NCI-H1092 treated with DMSO at 0.1 percent for 48 hours (cell line): ENCODE data around the gene IGDCC3.
"Not testable (repeated sequence)": the region's sequence is repeated elsewhere in the genome, so short reads cannot be mapped to it uniquely, and the experiment has no call there.

Experiments used
- DNase-seq: peaks from one replicate; lab custom pipeline; 2025; lab: John Stamatoyannopoulos, UW

The IGDCC3 gene

DNA sequence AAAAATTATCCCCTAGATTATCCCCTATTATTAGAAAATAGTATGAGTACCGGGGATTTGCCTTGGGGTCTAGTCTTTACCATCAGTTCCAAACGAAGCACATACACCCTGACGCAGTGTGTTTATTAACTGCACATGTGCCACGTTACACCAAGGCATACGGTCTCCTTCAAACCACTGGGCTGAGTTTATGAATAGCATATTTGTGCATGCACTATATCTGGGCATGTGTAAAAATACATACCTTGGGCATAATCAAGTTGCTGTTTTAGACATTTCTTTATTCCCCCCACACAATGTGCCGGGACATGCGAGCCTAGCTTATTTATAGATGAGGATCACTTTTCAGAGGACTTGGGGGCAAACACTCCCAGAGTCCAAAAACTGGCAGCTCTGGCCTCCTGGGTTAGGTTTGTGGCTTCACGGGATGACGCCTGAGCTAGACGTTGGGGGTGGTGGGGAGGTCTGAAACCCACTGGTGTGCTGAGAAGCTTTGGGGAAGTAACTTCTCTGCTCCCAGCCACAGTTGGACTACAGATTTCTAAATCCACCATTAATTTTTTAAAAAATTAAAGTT lies 28.7 kb upstream of the IGDCC3 start:
- no peak for DNase-seq

DNA sequence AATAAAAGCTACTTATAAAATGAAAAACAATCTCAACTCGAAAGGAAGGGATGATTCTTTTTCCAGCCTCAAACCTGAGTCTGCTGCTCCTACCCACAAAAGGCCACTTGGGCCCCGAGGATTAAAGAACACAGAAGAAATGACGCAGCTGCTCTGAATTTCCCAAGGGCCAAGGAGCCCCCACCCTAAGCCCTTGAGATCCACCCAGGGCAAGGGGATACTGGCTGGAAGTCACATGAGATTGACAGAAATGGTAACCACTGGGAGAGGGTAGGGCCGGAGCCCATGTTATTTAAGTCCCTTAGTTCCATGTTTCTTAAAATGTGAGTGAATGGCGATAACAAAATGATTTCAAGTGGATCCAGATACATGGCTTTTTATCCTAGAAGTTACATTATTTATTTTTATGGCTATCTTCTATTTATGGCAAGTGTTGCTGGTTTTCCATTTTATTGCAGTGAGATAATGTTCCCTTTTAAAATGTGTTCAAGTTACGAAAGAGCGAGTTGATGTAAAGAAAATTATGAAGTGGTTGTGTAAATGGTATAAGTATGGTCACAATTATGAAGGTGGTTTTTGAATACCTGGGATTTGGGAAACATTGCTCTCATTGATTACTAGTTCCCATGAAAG lies 28.1 kb upstream of the IGDCC3 start:
- DNase-seq = no peak

DNA sequence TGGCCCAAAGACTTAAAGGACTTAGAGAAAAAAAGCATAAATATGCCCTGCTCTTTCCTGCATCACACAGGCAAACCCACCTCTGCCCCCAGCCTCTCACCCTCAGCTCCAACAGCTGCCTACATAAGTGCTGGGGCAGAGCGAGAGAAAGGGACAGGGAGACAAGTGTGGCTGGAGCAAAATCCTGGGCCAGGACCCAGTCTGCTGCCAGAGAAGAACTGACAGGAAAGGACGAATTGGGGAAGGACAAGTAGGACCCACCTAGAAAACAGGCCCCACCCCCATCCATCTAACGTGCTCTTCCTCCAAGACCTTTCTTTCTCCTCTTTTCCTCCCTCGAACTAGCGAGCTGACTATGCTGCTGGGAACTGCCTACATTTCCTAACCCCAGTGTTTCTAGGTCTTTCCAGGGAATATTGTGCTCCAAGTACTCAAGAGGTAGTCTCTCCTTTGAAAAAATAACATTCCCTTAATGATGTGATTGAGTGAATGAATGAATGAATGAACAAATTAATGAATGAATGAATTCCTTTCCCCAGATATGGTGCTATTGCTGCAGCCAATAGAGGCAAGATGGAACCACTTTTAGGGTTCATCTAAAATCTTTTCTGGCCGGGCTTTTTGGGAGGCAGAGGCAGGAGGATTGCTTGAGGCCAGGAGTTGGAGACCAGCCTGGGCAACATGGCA lies 26.5 kb upstream of the IGDCC3 start:
- DNase-seq = no peak

- DNase-seq = no peak
Measured at GRCh38 chr15:65402961-65403360, 25.2 kb upstream of the IGDCC3 start.

DNA sequence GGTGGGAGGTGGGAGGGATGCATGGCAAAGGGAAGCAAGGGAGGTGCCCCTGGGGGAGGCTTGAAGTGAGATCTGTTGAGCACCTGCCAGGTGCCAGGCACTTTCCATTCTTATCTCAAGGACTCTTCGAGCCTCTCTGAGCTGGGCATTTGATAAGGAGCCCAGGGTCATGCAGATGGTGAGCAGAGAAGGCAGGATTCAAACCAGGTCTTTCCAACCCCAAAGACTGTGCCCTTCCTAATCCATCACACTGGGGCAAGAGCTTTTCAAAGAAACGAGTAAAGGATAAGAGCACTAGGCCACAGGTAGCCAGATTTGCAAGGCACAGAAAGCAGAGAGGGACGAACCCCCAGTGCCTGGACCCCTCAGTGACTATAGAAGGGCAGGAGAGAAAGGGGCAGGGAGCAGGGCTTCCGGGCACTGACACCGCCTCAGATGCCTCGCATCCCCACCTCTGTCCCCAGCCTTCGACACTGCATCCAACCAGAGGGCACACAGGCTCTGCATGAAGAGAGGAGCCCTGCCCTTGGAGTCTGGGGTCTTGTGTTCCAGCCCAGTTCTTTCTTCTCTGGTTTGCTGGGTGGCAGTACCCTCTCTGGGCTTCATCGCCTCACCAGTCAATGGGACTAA lies 23.9 kb upstream of the IGDCC3 start:
- no peak for DNase-seq

DNA sequence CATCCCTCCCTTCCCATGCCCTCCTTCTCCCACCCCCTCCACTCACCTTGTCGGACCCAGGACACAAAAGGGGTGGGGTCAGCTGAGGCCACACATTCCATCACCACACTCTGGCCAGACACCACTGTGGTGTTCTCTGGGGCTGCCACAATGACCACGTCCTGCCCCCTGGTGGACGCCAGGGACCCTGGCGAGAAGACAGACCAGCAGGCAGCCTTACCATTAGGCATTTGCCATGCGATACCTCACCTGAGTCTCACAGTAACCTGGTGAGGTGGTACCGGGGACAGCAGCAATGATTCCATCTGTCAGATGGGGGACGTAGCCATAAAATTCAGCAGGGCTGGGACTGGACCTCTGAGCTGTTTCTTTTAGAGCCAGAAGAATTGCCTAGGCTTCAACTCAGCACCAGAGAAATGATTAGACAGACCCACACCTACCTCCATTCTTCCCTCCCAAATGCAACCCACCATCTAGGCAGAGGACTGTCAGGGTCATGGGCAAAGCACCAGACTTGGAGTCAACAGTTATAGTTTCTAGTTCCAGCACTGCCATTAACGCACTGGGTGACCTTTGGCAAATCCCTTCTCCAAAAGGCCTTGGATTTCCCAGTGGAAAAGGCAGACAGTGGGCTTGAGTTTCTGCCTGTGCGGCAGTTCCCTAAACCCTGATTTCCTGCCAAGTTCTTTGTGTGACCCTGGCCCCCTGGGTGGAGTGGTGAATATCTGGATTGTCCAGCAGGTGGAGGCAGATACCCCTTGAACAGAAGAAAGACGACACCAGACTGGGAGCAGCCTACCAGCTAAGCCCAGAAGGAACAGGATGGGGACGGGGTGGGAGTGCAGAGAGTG lies 23.2 kb upstream of the IGDCC3 start:
- peak; percentile 77 for DNase-seq

- DNase-seq = no peak
Measured at GRCh38 chr15:65399997-65400396, 22.2 kb upstream of the IGDCC3 start.

- no peak for DNase-seq
Measured at GRCh38 chr15:65399001-65399706, 21.4 kb upstream of the IGDCC3 start.

- not testable (repeated sequence) for DNase-seq
Measured at GRCh38 chr15:65398486-65398885, 20.7 kb upstream of the IGDCC3 start.

GRCh38 chr15:65396965-65397317 lies 19.1 kb upstream of the IGDCC3 start:
- DNase-seq = no peak

- DNase-seq = no peak
Measured at GRCh38 chr15:65396283-65396964, 18.6 kb upstream of the IGDCC3 start.

- DNase-seq = no peak
Measured at GRCh38 chr15:65395567-65396202, 17.9 kb upstream of the IGDCC3 start.

GRCh38 chr15:65394936-65395335 lies 17.1 kb upstream of the IGDCC3 start:
- no peak for DNase-seq

DNA sequence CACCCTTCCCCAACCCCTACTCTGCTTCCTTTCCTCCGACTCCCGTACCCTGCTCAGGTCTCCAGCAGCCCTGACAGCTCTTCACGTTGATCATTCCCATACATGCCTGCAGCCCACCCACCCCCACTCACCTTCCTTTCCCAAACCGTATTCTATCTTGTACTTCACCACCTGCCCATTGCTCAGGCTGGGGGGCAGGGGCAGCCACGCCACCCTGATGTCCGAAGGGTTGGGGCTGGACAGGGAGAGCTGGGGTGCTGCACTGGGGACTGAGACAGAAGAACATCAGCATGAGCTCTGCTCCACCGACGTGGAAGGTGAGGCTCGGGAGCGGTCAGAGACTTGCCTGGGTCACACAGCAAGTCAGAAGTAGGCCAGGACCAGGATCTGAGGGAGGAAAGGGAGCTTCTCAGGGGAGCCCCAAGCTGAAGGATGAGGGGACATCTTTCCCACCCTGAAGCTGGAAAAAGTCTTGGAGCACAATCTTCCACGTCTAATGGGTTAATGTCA lies 16.5 kb upstream of the IGDCC3 start:
- DNase-seq = no peak

DNA sequence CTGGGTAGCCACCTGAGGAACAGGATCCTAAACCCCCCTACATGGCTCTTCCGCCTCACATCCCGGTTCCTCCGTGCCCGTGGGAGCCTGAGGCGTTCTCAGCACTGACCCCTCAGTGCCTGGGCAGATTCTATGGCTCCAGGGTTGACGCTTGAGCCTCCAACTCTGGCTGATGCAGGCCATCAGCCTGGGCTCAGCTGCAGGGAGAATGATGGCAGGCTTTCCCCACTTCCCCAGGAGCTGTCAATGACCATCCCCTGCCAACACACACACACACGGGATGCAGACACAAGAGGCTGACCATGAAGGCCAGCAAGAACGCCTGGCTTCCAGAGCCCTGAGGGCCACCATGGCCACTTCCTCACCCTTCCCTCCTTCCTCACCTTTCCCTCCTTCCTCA lies 15.8 kb upstream of the IGDCC3 start:
- DNase-seq = no peak

DNA sequence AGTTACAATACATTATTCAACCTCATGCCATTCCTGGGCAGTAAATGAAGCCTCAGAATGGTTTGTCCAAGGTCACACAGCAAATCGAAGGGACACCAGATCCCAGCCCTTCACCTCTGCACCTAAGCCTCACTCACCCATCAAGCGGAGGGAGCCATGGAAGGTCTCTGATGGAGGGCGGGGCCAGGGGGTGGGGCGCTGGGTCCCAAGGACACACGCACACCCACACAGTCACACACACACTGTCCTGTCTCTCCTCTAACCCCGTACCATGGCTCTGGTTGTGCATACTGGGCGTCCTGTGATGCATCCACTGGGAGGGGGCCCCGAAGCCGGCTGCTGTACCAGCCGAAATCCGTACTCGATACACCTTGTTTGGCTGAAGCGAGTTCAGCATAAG lies 15.3 kb upstream of the IGDCC3 start:
- no peak for DNase-seq

- DNase-seq = no peak
Measured at GRCh38 chr15:65392368-65392767, 14.6 kb upstream of the IGDCC3 start.

DNA sequence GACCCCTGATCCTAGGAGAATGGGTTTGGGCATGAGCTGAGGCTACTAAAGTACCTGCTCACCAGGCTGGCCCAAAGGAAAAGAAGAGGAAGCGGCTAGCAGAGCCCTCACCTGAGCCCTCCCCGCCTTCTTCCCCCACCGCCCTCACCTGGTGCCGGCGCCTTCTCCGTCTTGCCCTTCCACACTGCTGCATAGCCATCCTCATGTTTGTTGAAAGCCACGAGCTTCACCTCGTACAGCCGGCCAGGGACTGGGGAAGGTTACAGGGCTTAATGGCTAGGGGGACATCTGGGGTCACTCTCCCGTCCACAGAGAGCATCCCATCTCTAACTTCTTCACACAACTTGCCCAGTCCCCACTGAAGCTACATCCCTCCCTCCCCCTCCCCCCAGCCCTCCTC lies 13.9 kb upstream of the IGDCC3 start:
- DNase-seq = no peak

DNA sequence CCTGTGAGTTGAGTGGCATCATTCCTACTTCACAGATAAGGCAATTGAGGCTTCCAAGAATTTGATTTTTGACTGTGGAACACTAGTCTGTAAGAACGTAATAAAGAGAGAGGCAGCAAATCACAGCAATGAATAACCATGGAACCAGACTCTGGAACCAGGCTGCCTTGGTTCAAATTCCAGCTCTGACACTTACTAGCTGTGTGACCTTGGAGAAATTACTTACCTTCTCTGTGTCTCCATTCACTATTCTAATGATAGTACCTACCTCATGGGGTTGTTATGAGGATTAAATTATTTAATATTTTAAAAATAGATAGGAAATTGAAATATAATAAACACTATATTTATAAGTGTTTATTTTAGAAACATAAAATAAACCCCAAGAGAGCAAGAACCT lies 12.6 kb upstream of the IGDCC3 start:
- DNase-seq = no peak

- no peak for DNase-seq
Measured at GRCh38 chr15:65389226-65389625, 11.4 kb upstream of the IGDCC3 start.
